Neural cell (in vitro differentiated cells): Measurements from ENCODE around the gene MMAB. TPM values are rescaled to one million over a fixed set of nuclear protein-coding genes. Genes with fewer than 3 reads are reported as not detected.

ENCODE experiments used
- H2AFZ ChIP-seq: fragments of 200-600, 300-800 bp; sonication (generic), shearing (Covaris generic); 2 replicates; pipeline ENCODE4 v1.6.0; 2014; ENCODE audit warnings: low read depth, mild to moderate bottlenecking, antibody characterized with exemption, low read length, moderate library complexity
- H3F3A ChIP-seq: fragments of 200-600 bp; shearing (Covaris generic); 2 replicates; pipeline ENCODE4 v1.6.1; 2016; ENCODE audit warnings: mild to moderate bottlenecking, moderate library complexity, mixed read lengths, antibody characterized with exemption, low read length; ENCODE audit not compliant: insufficient read depth, poor library complexity, severe bottlenecking
- H3K27ac ChIP-seq: fragments of 200-600, 300-800 bp; sonication (generic), shearing (Covaris generic); 2 replicates; pipeline ENCODE4 v1.5.1; 2014; ENCODE audit warnings: mild to moderate bottlenecking, low read length, moderate library complexity
- H3K27me3 ChIP-seq: fragments of 300-800, 200-600 bp; sonication (generic), shearing (Covaris generic); 2 replicates; pipeline ENCODE4 v1.6.0; 2014; ENCODE audit warnings: mild to moderate bottlenecking, low read depth, low read length, moderate library complexity; ENCODE audit not compliant: insufficient read depth
- H3K36me3 ChIP-seq: fragments of 300-800, 200-600 bp; sonication (generic), shearing (Covaris generic); 2 replicates; pipeline ENCODE4 v1.5.1; 2014; ENCODE audit warnings: mild to moderate bottlenecking, antibody characterized with exemption, low read length, moderate library complexity; ENCODE audit not compliant: insufficient read depth
- H3K4me2 ChIP-seq: fragments of 300-800, 200-600 bp; sonication (generic), shearing (Covaris generic); 2 replicates; pipeline ENCODE4 v1.6.0; 2014; ENCODE audit warnings: mild to moderate bottlenecking, low read length
- H3K4me3 ChIP-seq: fragments of 300-800, 200-600 bp; sonication (generic), shearing (Covaris generic); 2 replicates; pipeline ENCODE4 v1.5.1; 2014; ENCODE audit warnings: mild to moderate bottlenecking, low read length, moderate library complexity
- H3K79me2 ChIP-seq: fragments of 200-600 bp; shearing (Covaris generic); replicated peaks from 2 replicates; pipeline ENCODE4 v1.6.0; 2014; ENCODE audit warnings: mild to moderate bottlenecking, low read length, moderate library complexity; ENCODE audit not compliant: insufficient read depth
- H3K9ac ChIP-seq: fragments of 300-800, 200-600 bp; sonication (generic), shearing (Covaris generic); 2 replicates; pipeline ENCODE4 v1.6.1; 2016; ENCODE audit warnings: mild to moderate bottlenecking, low read length, mixed read lengths
- H3K9me2 ChIP-seq: fragments of 200-600 bp; shearing (Covaris generic); 2 replicates; pipeline ENCODE4 v1.6.1; 2016; ENCODE audit warnings: mild to moderate bottlenecking, low read length, mixed read lengths; ENCODE audit not compliant: insufficient read depth
- H3K9me3 ChIP-seq: fragments of 200-600, 300-800 bp; sonication (generic), shearing (Covaris generic); 2 replicates; pipeline ENCODE4 v1.6.1; 2016; ENCODE audit warnings: mild to moderate bottlenecking, mixed run types, low read length, moderate library complexity, mixed read lengths
- H4K20me1 ChIP-seq: fragments of 200-600 bp; shearing (Covaris generic); 2 replicates; pipeline ENCODE4 v1.6.1; 2016; ENCODE audit warnings: mild to moderate bottlenecking, mixed run types; ENCODE audit not compliant: insufficient read depth
- CTCF ChIP-seq: fragments of 450-650 bp; IDR thresholded peaks from 2 replicates; pipeline ENCODE4 v1.5.1; 2014; ENCODE audit warnings: antibody characterized with exemption, mild to moderate bottlenecking, moderate library complexity; ENCODE audit not compliant: poor library complexity, severe bottlenecking
- EP300 ChIP-seq: fragments of 450-650 bp; conservative IDR thresholded peaks from 2 replicates; pipeline ENCODE4 v1.6.1; 2014; ENCODE audit warnings: antibody characterized with exemption, mild to moderate bottlenecking, moderate library complexity; ENCODE audit not compliant: poor library complexity, severe bottlenecking
- EZH2 ChIP-seq: fragments of 200-600, 300-800 bp; shearing (Covaris generic), sonication (generic); IDR thresholded peaks from 2 replicates; pipeline ENCODE4 v1.6.1; 2014; ENCODE audit warnings: antibody characterized with exemption, low read length, borderline replicate concordance, mild to moderate bottlenecking; ENCODE audit not compliant: insufficient read depth, poor library complexity, severe bottlenecking
- MXI1 ChIP-seq: fragments of 450-650 bp; conservative IDR thresholded peaks from 2 replicates; pipeline ENCODE4 v1.6.1; 2014; ENCODE audit warnings: antibody characterized with exemption, mild to moderate bottlenecking; ENCODE audit not compliant: poor library complexity, severe bottlenecking
- POLR2AphosphoS5 ChIP-seq: IDR thresholded peaks from 2 replicates; pipeline ENCODE4 v1.6.1; 2012
- RAD21 ChIP-seq: fragments of 450-650 bp; conservative IDR thresholded peaks from 2 replicates; pipeline ENCODE4 v1.6.1; 2014; ENCODE audit warnings: antibody characterized with exemption, mild to moderate bottlenecking, moderate library complexity
- REST ChIP-seq: IDR thresholded peaks from 2 replicates; pipeline ENCODE4 v1.6.1; 2012; ENCODE audit warnings: borderline replicate concordance
- SMC3 ChIP-seq: fragments of 450-650 bp; conservative IDR thresholded peaks from 2 replicates; pipeline ENCODE4 v1.6.1; 2014; ENCODE audit warnings: antibody characterized with exemption, mild to moderate bottlenecking, moderate library complexity; ENCODE audit not compliant: poor library complexity
- TAF1 ChIP-seq: IDR thresholded peaks from 2 replicates; pipeline ENCODE4 v1.6.1; 2012; ENCODE audit warnings: low read depth
- polyA plus RNA-seq: library from polyadenylated mRNA; depleted of rRNA; stranded (reverse); fragments of >200 nt; gene quantifications from 2 replicates; pipeline ENCODE4 v1.2.3, GENCODE V29; 2014

Gene MMAB
- polyA plus RNA-seq, 1 donor from 2014 or later, result 52.6 TPM

- no peak for TF ChIP-seq REST
- no peak for TF ChIP-seq POLR2AphosphoS5
- TF ChIP-seq CTCF, result no peak
- no peak for TF ChIP-seq TAF1
- TF ChIP-seq EP300, result no peak
- TF ChIP-seq SMC3, result no peak
- no peak for TF ChIP-seq RAD21
- TF ChIP-seq MXI1, result no peak
- TF ChIP-seq EZH2, result no peak
- Histone ChIP-seq H3K79me2 (no peaks in the 10 kb centered on the region), H3K9me2 (no peaks in the 10 kb centered on the region), H3K9ac (no peak overlapping the region), H3K27me3 (no peaks in the 10 kb centered on the region), H2AFZ (no peak overlapping the region), H3F3A (no peaks in the 10 kb centered on the region), H3K4me3 (no peak overlapping the region), H4K20me1 (no peaks in the 10 kb centered on the region), H3K9me3 (no peaks in the 10 kb centered on the region), H3K36me3 (no peaks in the 10 kb centered on the region), H3K27ac (no peak overlapping the region), H3K4me2 (no peak overlapping the region)
Observed at GRCh38 chr12:109538191-109538863, 35.0 kb downstream of the MMAB start.

GRCh38 chr12:109537136-109537535 is 36.2 kb downstream of the MMAB start:
- no peak overlapping the region for H3K27ac ChIP-seq
- H4K20me1 ChIP-seq, result no peaks in the 10 kb centered on the region
- no peaks in the 10 kb centered on the region for H3K9me3 ChIP-seq
- no peak overlapping the region for H3K4me3 ChIP-seq
- no peak overlapping the region for H3K9ac ChIP-seq
- no peaks in the 10 kb centered on the region for H3K9me2 ChIP-seq
- no peak overlapping the region for H3K4me2 ChIP-seq
- H3K36me3 ChIP-seq, result no peaks in the 10 kb centered on the region
- no peaks in the 10 kb centered on the region for H3K79me2 ChIP-seq
- H3F3A ChIP-seq, result no peaks in the 10 kb centered on the region
- H3K27me3 ChIP-seq, result no peaks in the 10 kb centered on the region
- TF ChIP-seq RAD21 (no peak), SMC3 (no peak), REST (no peak)
- H2AFZ ChIP-seq, result no peak overlapping the region
